Measurements from ENCODE around the gene MAPK10.

MAPK10 gene

GRCh38 chr4:86359944-86360478, at the start of gene MAPK10:
Gene MAPK10, minus strand, starts transcription at chr4:86360053.
- TF ChIP-seq CTCF (IDR thresholded peaks at IDR 0.05; ENCODE audit: low read depth, low read length) = no peak
- peak; percentile 45 for DNase-seq (ENCODE audit: extremely low read depth, low read depth)

GRCh38 chr4:86403575-86403974, 43.7 kb upstream of the MAPK10 start:
- no peak for DNase-seq (ENCODE audit: extremely low read depth, low read depth)
- TF ChIP-seq CTCF (IDR thresholded peaks at IDR 0.05; ENCODE audit: low read depth, low read length) = no peak

- TF ChIP-seq CTCF (IDR thresholded peaks at IDR 0.05; ENCODE audit: low read depth, low read length) = no peak
- no peak for DNase-seq (ENCODE audit: extremely low read depth, low read depth)
These were observed 42.0 kb upstream of the MAPK10 start for GRCh38 chr4:86401826-86402225.

- no peak for DNase-seq (ENCODE audit: extremely low read depth, low read depth)
- TF ChIP-seq CTCF (IDR thresholded peaks at IDR 0.05; ENCODE audit: low read depth, low read length) = no peak
These were observed 40.4 kb upstream of the MAPK10 start for GRCh38 chr4:86400216-86400615.

- DNase-seq (ENCODE audit: extremely low read depth, low read depth) = no peak
- TF ChIP-seq CTCF (IDR thresholded peaks at IDR 0.05; ENCODE audit: low read depth, low read length) = no peak
These were observed 38.3 kb upstream of the MAPK10 start for GRCh38 chr4:86398187-86398586.

- no peak for DNase-seq (ENCODE audit: extremely low read depth, low read depth)
- TF ChIP-seq CTCF (IDR thresholded peaks at IDR 0.05; ENCODE audit: low read depth, low read length) = no peak
These were observed 33.9 kb upstream of the MAPK10 start for GRCh38 chr4:86393749-86394148.

- no peak for TF ChIP-seq CTCF (IDR thresholded peaks at IDR 0.05; ENCODE audit: low read depth, low read length)
- no peak for DNase-seq (ENCODE audit: extremely low read depth, low read depth)
These were observed 29.8 kb upstream of the MAPK10 start for GRCh38 chr4:86389664-86390063.
